ENCODE measurements around the gene RELB. TPM values are rescaled to one million over a fixed set of nuclear protein-coding genes. Genes with fewer than 3 reads are reported as not detected.

The RELB gene
- total and polyA plus RNA-seq, 10 of the 15 experiments (the other 5 are each of a cell fraction or from before 2014, with no cell fraction given), result 0.66 to 43.8 (median 12.8) TPM

- H3K4me1 ChIP-seq (ENCODE audit: control insufficient read depth, insufficient read depth, low read length), result peaks cover 25% of the 10 kb centered on the region
- H3K4me2 ChIP-seq (ENCODE audit: control insufficient read depth, insufficient read depth), result peak overlapping the region; percentile 60
- H4K20me1 ChIP-seq (ENCODE audit: control insufficient read depth, insufficient read depth), result no peaks in the 10 kb centered on the region; the same call in 1 of the 2 replicates
- WGBS (ENCODE audit: insufficient coverage, insufficient replicate concordance, low lambda C conversion rate, missing lambda C conversion rate), result 69% methylated on average over 15 of the region's 15 CpGs
- H3K4me3 ChIP-seq, result peak overlapping the region; percentile 100
- H2AFZ ChIP-seq (ENCODE audit: control insufficient read depth, low read depth, low read length), result no peak overlapping the region; the same call in 1 of the 2 replicates
- no peaks in the 10 kb centered on the region for H3K27me3 ChIP-seq (replicated peaks in 1 of 2; ENCODE audit: control insufficient read depth in 2 of 2, insufficient read depth in 2 of 2, low read length in 1 of 2)
- H3K36me3 ChIP-seq (ENCODE audit: control insufficient read depth in 2 of 2, insufficient read depth in 2 of 2, low read length in 1 of 2), result peaks cover 4 to 17% of the 10 kb centered on the region in 2 experiments; a peak in 3 of 4 replicates
- no peaks in the 10 kb centered on the region for H3K9me3 ChIP-seq (replicated peaks; ENCODE audit: control insufficient read depth, insufficient read depth, low read length)
- in situ Hi-C loops (cut with MboI), result no loop called here
- ChIA-PET SMC1A (ENCODE audit: uncharacterized antibody, unreplicated experiment) (interaction anchor here (1.0 kb wide), 1 partner anchor 75 kb away, joined by 3 read pairs; no protein-coding TSS in a partner anchor), CTCF (interaction anchor here (1.1 kb wide), 1 partner anchor 48 kb away, joined by 4 read pairs; no protein-coding TSS in a partner anchor), RAD21 (ENCODE audit: unreplicated experiment) (no interaction called here), POLR2A (interaction anchor here (0.6 to 1.9 kb wide), 4 partner anchors 35 to 101 kb away, joined by 3 to 5 read pairs (median 4); partner anchors contain the start of genes BLOC1S3 and TRAPPC6A)
- FAIRE-seq (no peak), DNase-seq (ENCODE audit: low read depth, low spot score) (no peak), ATAC-seq (no peak)
- peaks cover 73% of the 10 kb centered on the region for H3K79me2 ChIP-seq (ENCODE audit: control insufficient read depth, insufficient read depth, low read length)
- H3K9ac ChIP-seq (ENCODE audit: control insufficient read depth, insufficient read depth, low read length), result peak overlapping the region; percentile 45
- no TSS peak for BruUV-seq (replicated peaks)
- peak overlapping the region; percentile 86; the same call in 1 of the 2 replicates for H3K27ac ChIP-seq (ENCODE audit: control insufficient read depth, insufficient read depth)
- intact Hi-C loops (cut with micrococcal nuclease; ENCODE audit: unreplicated experiment), result loop anchor here (5.0 to 10.0 kb wide), 3 partner anchors 60 to 398 kb away; partner anchors contain the start of genes BLOC1S3 and TRAPPC6A
- TF ChIP-seq MLLT1 (IDR thresholded peaks at IDR 0.05) (peak; percentile 96), ZBTB40 (IDR thresholded peaks at IDR 0.05; ENCODE audit: borderline replicate concordance) (peak; percentile 42; the same call in 1 of the 2 replicates), MEF2B (IDR thresholded peaks at IDR 0.05; ENCODE audit: partially characterized antibody, poor library complexity, severe bottlenecking) (no peak)
Observed at GRCh38 chr19:45076851-45077730, 75.8 kb downstream of the RELB start.
